ENCODE data around the gene SIAE.

SIAE gene

GRCh38 chr11:124602193-124602592, 71.3 kb downstream of the SIAE start:
- ATAC-seq = no peak
- TF ChIP-seq ZNF70 (CRISPR knock-in tag; IDR thresholded peaks at IDR 0.05) = no peak
- no peak for TF ChIP-seq ARNTL (CRISPR knock-in tag; IDR thresholded peaks at IDR 0.05; ENCODE audit: borderline replicate concordance, low read depth)
- TF ChIP-seq TOX (CRISPR knock-in tag; IDR thresholded peaks at IDR 0.05; ENCODE audit: borderline replicate concordance) = no peak
- TF ChIP-seq RARB (CRISPR knock-in tag; IDR thresholded peaks at IDR 0.05) = no peak
- TF ChIP-seq SNAI2 (CRISPR knock-in tag; IDR thresholded peaks at IDR 0.05) = no peak

- TF ChIP-seq GLIS3 (CRISPR knock-in tag; IDR thresholded peaks at IDR 0.05) (no peak), RARB (CRISPR knock-in tag; IDR thresholded peaks at IDR 0.05) (no peak), CSRNP3 (CRISPR knock-in tag; IDR thresholded peaks at IDR 0.05) (no peak), ISL1 (CRISPR knock-in tag; IDR thresholded peaks at IDR 0.05) (no peak), SNAI2 (CRISPR knock-in tag; IDR thresholded peaks at IDR 0.05) (no peak)
- no peak for ATAC-seq
Observed at GRCh38 chr11:124600621-124601320, 72.8 kb downstream of the SIAE start.

- no peak for ATAC-seq
- TF ChIP-seq PATZ1 (CRISPR knock-in tag; IDR thresholded peaks at IDR 0.05; ENCODE audit: borderline replicate concordance) (no peak), ZNF70 (CRISPR knock-in tag; IDR thresholded peaks at IDR 0.05) (no peak), ISL1 (CRISPR knock-in tag; IDR thresholded peaks at IDR 0.05) (no peak), SNAI2 (CRISPR knock-in tag; IDR thresholded peaks at IDR 0.05) (no peak), BACH2 (CRISPR knock-in tag; IDR thresholded peaks at IDR 0.05; ENCODE audit: borderline replicate concordance) (no peak), ARNTL (CRISPR knock-in tag; IDR thresholded peaks at IDR 0.05; ENCODE audit: borderline replicate concordance, low read depth) (no peak), TOX (CRISPR knock-in tag; IDR thresholded peaks at IDR 0.05; ENCODE audit: borderline replicate concordance) (no peak), RARB (CRISPR knock-in tag; IDR thresholded peaks at IDR 0.05) (no peak), TCF4 (CRISPR knock-in tag; IDR thresholded peaks at IDR 0.05; ENCODE audit: borderline replicate concordance) (no peak), CSDC2 (CRISPR knock-in tag; IDR thresholded peaks at IDR 0.05) (no peak), ZC3H10 (CRISPR knock-in tag; IDR thresholded peaks at IDR 0.05) (no peak), TSHZ2 (CRISPR knock-in tag; IDR thresholded peaks at IDR 0.05) (no peak), ZFP30 (CRISPR knock-in tag; IDR thresholded peaks at IDR 0.05) (no peak), POU6F1 (CRISPR knock-in tag; IDR thresholded peaks at IDR 0.05; ENCODE audit: borderline replicate concordance, low read depth) (no peak), ZNF8 (CRISPR knock-in tag; IDR thresholded peaks at IDR 0.05) (no peak), OSR1 (CRISPR knock-in tag; IDR thresholded peaks at IDR 0.05) (no peak), PPARA (CRISPR knock-in tag; IDR thresholded peaks at IDR 0.05; ENCODE audit: borderline replicate concordance) (no peak), ZNF565 (CRISPR knock-in tag; conservative IDR thresholded peaks at IDR 0.05; ENCODE audit: low read depth) (no peak), CSRNP3 (CRISPR knock-in tag; IDR thresholded peaks at IDR 0.05) (no peak)
Observed at GRCh38 chr11:124597626-124598025, 75.9 kb downstream of the SIAE start.

Measured in SK-N-SH treated with all-trans-retinoic acid at 6 μM for 48 hours (cell line).